Globus pallidus (tissue), 1 donor: ENCODE data around the gene TMPRSS5.
"Not testable (repeated sequence)": the region's sequence is repeated elsewhere in the genome, so short reads cannot be mapped to it uniquely, and the experiment has no call there.

Experiments used
- DNase-seq: peaks from one replicate; pipeline ENCODE4 v3.0.0-alpha.2; 2015; ENCODE audit warnings: low spot score

Gene TMPRSS5

GRCh38 chr11:113705871-113706655 lies at the start of gene TMPRSS5:
Gene TMPRSS5, minus strand, starts transcription at chr11:113706308. Its CDS starts 84 bp downstream, at chr11:113706224.
- peak; percentile 98 for DNase-seq

GRCh38 chr11:113752932-113753331 lies 46.8 kb upstream of the TMPRSS5 start:
- no peak for DNase-seq

DNA sequence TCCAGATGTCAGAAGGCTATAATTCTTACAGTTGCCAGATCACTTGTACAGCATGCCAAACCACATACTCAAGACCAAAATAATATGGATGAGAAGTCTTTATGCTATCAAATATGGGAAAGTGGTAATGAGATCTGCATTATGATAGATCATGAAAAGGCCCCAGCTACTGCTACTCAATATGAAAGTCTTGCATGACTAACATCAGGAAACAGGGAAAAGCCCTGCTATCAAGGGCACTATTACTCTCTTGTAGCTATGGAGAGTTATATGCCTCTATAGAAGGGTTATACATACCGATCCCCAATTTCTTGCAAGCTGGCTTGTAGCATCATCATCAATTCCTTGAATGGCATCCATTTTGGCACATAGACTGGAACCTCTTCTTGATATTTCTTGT lies 30.2 kb upstream of the TMPRSS5 start:
- no peak for DNase-seq

- DNase-seq = no peak
Observed at GRCh38 chr11:113732092-113732491, 26.0 kb upstream of the TMPRSS5 start.

DNA sequence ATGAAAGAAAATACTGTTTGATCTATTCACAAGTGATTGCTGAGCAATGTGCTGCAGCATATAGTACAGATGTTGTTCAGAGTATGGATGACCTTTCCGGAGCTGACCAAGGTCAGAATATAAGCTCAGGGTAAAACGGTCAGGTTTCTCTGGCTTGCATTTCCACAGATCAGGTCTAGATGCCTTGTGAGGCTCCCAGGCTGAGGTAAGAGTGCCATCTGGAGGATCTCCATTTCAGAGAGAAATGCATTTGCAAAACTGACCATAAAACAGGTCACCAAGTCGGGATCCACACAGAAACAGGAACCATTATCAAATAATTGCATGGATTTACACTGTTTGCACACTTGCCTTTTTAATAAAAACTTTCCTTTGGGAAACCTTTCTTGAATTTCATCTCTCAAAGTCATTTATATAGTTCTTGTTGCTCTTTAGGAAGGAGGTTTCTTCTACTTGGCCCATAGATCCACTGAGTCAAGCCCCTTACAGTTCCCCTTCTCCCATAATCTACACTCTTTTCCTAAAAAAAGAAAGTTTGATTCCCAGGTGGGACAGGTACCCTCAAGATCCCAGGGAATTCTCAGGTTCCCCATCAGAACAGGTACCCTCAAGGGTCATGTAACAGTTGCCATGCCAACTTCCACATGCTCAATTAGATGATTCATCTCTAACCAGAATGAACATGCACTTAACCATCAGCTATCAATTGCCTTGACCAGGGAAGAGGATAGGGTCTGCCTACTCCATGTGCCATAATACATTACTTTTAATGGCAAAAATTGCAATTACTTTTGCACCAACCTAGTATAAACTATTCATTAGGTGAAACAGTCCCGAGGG lies 25.0 kb upstream of the TMPRSS5 start:
- DNase-seq = peak; percentile 82

DNA sequence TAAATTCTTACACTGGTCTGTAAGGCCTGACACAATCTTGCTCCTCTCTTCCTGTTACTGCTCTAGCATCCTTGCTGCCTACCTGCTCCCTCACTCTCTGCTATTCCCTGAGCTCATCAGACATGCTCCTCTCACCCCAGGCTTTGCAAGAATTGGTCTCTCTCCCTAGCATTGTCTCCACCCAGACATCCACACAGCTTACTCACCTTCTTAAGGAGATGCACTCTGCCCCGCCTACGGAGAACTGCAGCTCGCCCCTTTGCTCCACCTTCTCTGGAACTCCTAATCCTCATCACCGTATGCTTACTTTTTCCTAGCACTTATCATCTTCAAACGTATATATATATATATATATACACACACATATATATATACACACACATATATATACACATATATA lies 23.3 kb upstream of the TMPRSS5 start:
- no peak for DNase-seq

DNA sequence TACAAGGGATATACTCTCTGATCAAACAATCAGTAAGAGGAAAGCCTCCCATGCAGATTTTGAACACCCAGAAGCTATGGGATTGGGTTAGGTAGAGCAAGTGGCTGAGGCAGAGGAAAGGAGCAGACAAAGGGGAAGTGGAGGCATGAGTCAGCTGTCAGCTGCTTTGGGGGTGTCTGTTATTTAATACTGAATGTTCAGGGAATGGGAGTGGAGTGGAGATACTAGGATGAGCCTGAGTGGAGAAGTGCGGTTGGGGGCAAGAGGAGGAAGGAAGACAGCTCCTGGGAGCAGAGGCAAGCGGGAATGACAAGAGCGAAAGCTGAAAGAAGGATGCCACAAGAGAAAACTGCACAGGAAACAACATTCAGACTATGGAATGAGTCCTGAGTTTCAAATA lies 22.7 kb upstream of the TMPRSS5 start:
- no peak for DNase-seq

- DNase-seq = no peak
Observed at GRCh38 chr11:113725913-113726312, 19.8 kb upstream of the TMPRSS5 start.

DNA sequence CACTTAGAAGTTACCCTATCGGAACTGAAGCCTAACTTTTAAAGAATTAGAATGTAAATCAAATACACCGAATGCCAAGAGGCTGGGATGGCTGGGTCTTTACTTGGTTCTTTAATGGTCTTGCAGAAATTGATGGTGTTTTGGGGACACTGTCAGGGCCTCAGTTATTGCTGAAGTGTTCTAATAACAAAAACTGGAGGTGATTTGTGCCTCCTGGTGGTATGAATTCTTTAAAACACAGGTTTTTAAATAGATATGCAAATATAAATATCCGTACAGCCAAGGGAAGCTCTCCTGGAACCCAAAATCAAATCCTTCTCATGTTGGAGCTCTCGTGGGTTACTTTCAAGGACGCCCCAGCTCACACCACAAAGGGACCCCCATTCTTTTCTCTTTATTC lies 19.3 kb upstream of the TMPRSS5 start:
- no peak for DNase-seq

DNA sequence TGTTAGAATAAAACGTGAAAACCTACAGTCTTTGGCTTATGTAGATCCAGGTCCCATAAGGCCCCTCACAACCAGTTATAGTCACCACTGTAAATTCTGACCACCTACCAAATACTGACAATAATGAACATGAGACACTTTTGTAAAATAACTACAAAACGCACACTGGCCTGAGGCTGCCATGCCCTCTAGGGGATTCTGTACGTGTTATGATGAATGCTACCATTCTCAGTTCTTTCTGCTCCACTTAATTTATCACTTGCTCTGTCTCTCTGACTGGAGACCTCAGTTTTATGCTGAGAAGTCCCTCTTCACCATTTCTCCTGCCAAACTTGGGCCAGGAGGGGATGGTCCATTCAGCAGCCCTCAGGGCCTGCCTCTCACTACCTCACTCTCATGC lies 18.7 kb upstream of the TMPRSS5 start:
- DNase-seq = no peak

DNA sequence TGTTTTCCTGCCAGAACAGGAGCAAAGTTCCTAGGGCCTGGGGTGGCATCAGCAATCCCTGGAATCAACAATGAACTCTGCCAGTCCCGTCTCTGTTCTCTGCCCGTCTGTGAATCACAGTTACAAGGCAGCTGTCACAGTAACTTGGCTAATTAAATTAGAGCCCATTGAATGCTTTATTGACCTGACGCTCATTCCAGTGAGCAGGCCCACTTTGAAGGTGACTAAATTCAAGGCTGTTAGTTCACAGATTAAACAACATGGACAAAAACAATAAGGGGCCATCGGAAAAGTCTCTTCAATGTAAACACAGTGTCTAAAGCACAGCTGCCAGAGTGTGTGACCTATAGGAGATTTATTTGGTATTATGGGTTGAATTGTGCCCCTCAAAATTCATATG lies 17.7 kb upstream of the TMPRSS5 start:
- DNase-seq = no peak

DNA sequence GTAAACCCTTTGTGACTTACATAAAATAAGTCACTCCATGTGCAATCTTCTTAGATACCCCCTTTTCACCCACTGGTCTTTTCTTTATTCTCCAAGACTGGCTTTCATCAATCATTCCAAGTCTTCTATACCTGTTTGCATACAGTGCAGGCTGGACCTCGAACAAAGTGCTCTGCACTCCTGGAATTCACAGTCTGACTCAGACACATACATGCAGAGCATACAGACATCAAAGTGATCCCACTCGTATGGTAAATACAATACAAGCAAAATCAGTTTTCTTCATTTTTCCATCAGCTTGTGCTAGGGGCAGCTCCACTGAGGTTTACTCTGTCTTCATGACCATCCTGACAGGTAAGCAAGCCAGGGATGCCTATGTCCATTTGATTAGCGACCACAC lies 16.8 kb upstream of the TMPRSS5 start:
- DNase-seq = no peak

DNA sequence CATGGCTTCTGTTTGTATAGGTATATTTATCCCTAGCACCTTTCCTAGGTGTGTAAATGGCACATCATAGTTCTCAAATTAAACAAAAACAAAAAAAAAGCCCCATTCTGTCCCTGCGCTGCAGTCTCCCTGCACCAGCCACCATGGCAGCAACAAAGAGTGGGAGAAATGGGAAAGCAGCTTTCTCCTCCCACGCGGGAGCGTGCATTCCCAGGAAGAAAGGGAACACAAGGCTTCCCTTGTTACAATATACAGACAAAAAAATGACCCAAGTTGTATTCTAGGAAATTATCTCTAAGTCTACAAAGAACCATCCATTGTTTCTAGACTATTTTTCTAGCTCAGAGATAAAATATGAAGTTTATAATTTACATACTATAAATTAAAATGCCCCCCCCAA lies 16.1 kb upstream of the TMPRSS5 start:
- DNase-seq = peak; percentile 27

DNA sequence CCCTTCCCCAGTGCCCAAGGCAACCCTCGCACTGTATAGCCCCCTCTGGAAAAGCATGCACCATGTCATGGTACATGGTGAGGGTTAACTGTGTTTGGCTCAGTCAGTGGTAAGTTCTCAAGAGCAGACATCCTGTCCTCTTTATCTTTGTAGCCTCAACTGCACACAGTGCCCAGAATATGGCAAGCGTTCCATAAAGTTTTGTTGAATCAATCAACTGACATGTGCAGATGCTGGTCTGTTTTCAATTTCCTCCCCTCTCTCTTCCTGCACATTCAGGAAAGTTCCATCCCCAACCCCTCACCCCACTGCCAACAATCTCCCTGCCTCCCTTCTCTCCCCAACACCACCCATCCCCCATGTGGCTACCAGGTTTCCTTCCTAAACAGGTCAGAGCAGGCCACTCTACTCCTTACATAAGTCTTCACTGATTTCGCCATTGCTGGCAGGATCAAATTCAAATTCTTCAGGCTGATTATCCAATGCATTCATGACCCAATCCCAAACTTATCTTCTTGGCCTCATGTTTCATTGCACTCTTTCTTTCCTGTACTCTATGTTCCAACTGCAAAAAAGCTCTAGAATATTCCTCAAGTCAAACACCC lies 15.5 kb upstream of the TMPRSS5 start:
- DNase-seq = no peak

GRCh38 chr11:113720478-113720877 lies 14.4 kb upstream of the TMPRSS5 start:
- not testable (repeated sequence) for DNase-seq

DNA sequence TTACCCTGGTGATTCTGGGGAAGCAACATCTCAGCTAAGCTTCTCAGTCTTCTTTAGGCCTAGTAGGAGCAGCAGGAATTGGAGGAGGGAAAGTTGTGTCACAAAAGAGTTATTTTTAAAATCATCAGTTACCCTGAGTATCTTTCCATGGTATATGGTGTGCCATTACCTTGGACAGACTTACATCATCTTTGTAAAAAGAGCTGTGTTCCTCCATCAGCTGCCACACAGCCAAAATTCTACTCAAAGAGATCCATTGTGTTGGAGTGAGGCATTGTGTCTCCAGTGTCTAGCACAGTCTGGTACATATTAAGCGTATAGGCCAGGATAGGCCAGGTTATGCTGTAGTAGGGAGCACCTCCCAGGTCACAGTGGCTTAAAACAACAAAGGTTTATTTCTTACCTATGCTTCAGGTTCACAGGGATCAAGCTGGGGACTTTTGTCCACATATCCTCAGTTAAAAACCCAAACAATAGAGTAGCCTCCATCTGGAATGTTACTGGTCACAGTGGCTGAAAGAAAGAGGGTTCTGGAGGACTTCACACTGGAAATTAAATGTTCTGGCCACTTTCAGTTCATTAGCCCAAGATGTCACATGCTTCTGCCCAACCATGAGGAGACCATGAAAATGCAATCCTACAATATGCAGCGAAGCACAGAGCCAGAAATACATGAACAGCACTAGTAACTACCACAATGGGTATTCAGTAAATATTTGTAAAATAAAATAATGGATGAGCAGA lies 9.9 kb upstream of the TMPRSS5 start:
- peak; percentile 90 for DNase-seq

DNA sequence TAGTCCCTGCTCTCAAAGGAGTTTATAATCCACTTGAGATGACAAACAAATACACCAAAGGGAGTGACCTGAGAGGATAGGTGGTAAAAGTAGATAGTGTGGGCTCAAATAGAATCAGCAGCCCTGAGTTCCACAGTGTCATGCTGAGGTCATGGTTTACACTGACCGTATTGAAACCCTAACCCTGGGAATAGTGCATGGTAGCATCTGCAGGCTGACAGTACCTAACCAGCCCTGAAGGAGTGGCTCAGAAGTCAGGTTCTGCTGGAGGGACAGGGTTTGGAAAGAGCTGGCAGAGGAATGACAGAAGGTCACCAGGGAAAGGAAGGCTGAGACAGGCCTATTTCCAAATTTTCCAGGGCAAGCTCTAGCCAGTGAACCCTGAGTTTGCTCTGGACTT lies 9.2 kb upstream of the TMPRSS5 start:
- DNase-seq = no peak

- no peak for DNase-seq
Observed at GRCh38 chr11:113710989-113711388, 4.9 kb upstream of the TMPRSS5 start.

GRCh38 chr11:113703551-113703950 lies 2.6 kb downstream of the TMPRSS5 start:
- not testable (repeated sequence) for DNase-seq

DNA sequence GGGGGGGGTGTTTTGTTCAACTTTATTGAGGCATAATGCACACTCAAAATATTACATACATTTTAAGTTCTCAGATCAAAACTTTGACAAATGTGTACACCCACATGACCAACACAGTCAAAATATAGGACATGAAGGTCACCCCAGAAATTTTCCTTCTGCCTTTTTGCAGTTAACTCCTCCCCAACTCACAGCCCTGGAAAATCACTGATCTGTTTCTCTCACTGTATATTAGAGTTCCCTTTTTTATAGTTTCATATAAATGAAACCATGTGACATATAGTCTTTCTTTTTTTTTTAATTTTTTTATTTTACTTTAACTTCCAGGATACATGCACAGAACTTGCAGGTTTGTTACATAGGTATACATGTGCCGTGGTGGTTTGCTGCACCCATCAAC lies 4.6 kb downstream of the TMPRSS5 start:
- DNase-seq = no peak

DNA sequence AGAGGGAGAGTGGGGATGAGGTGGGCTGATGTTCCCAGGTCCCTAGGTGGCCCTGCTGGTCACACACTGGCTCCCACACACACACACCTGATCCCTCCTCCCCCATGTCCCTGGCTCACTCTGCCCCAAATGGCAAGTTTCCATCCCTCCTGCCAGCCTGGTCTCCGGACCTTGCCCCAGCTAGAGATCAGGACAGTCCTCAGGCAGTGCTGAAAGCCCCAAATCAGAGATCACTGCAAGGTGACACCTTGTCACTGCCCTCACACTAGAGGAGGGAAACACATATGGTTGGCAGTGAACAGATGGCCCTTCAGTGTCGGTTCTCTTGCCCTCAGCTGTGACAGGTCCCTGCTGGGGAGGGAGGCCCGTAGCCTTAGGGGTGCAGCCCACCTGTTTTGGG lies 7.6 kb downstream of the TMPRSS5 start:
- no peak for DNase-seq

GRCh38 chr11:113697756-113698407 lies 8.2 kb downstream of the TMPRSS5 start:
- DNase-seq = no peak
